Endodermal cell (in vitro differentiated cells): Measurements from ENCODE around the gene EIF2A. TPM values are rescaled to one million over a fixed set of nuclear protein-coding genes. Genes with fewer than 3 reads are reported as not detected.

ENCODE experiments used
- DNase-seq: peaks from one replicate; pipeline ENCODE4 v3.0.0-alpha.2; 2017
- H3K27ac ChIP-seq: 2 replicates; pipeline ENCODE4 v1.5.1; 2013; ENCODE audit warnings: mild to moderate bottlenecking, low read depth, low read length, moderate library complexity
- H3K27me3 ChIP-seq: 2 replicates; pipeline ENCODE4 v1.6.1; 2013; ENCODE audit warnings: mild to moderate bottlenecking, low read length, moderate library complexity; ENCODE audit not compliant: insufficient read depth, control insufficient read depth, poor library complexity, severe bottlenecking
- H3K36me3 ChIP-seq: 2 replicates; pipeline ENCODE4 v1.7.0; 2013; ENCODE audit warnings: mild to moderate bottlenecking, low read length, moderate library complexity; ENCODE audit not compliant: control insufficient read depth, insufficient read depth
- H3K4me1 ChIP-seq: one replicate; pipeline ENCODE4 v1.7.0; 2013; ENCODE audit warnings: low read length; ENCODE audit not compliant: control insufficient read depth, insufficient read depth
- H3K4me3 ChIP-seq: 2 replicates; pipeline ENCODE4 v1.5.1; 2013; ENCODE audit warnings: mild to moderate bottlenecking, low read length, moderate library complexity
- H3K9ac ChIP-seq: 2 replicates; pipeline ENCODE4 v1.6.1; 2013; ENCODE audit warnings: mild to moderate bottlenecking, low read length, moderate library complexity; ENCODE audit not compliant: poor library complexity, severe bottlenecking; ENCODE audit errors: extremely low read depth
- H3K9me3 ChIP-seq: 2 replicates; pipeline ENCODE4 v1.6.1; 2013; ENCODE audit warnings: mild to moderate bottlenecking, low read length, moderate library complexity; ENCODE audit not compliant: control insufficient read depth
- H3K27ac Mint-ChIP-seq: 2 replicates; pipeline ENCODE4 v1.8.0; 2020; ENCODE audit warnings: mixed read lengths
- H3K27me3 Mint-ChIP-seq: 2 replicates; pipeline ENCODE4 v1.8.0; 2021; ENCODE audit warnings: mild to moderate bottlenecking, mixed read lengths; ENCODE audit not compliant: insufficient read depth
- H3K36me3 Mint-ChIP-seq: 2 replicates; pipeline ENCODE4 v1.8.0; 2020; ENCODE audit warnings: low read depth, mixed read lengths
- H3K4me1 Mint-ChIP-seq: 2 replicates; pipeline ENCODE4 v1.8.0; 2020; ENCODE audit warnings: mixed read lengths
- H3K4me3 Mint-ChIP-seq: 2 replicates; pipeline ENCODE4 v1.8.0; 2020; ENCODE audit warnings: mild to moderate bottlenecking, moderate library complexity, mixed read lengths
- H3K9me3 Mint-ChIP-seq: 2 replicates; pipeline ENCODE4 v1.8.0; 2020; ENCODE audit warnings: mild to moderate bottlenecking, mixed read lengths
- CTCF ChIP-seq: fragments of 200-600 bp; sonication (generic); conservative IDR thresholded peaks from 2 replicates; pipeline ENCODE4 v1.5.0; 2021; ENCODE audit warnings: antibody characterized with exemption, mild to moderate bottlenecking
- WGBS, 2 experiments: methylation state at CpG; one replicate each; pipeline versions ENCODE4 v1.1.5 to v1.1.7; 2013; ENCODE audit warnings: missing lambda C conversion rate in 2 of 2, mixed read lengths in 1 of 2; ENCODE audit not compliant: insufficient coverage in 1 of 2, insufficient read length in 1 of 2; 5-methylcytosine and 5-hydroxymethylcytosine counted together
- total RNA-seq, 2 donors: library from RNA; stranded (reverse); fragmentation: NEBNext Ultra II Directional in 1 of 2; extraction: Animal tissue kit (Norgen Biotek cat#: 25700) in 1 of 2; gene quantifications; 2 replicates in 1 of 2; 3 replicates in 1 of 2; pipeline ENCODE4 v1.2.1, GENCODE V29; 2021

EIF2A gene
- total RNA-seq, 2 donors from 2014 or later = 63.5 to 63.7 TPM

GRCh38 chr3:150540297-150540696 lies 6.3 kb upstream of the EIF2A start:
- peaks cover 16% of the 10 kb centered on the region for H3K36me3 Mint-ChIP-seq
- no peak for DNase-seq
- H3K4me1 Mint-ChIP-seq = peaks cover 9% of the 10 kb centered on the region
- no peak overlapping the region for H3K4me3 Mint-ChIP-seq
- H3K27me3 ChIP-seq = no peaks in the 10 kb centered on the region
- no peak overlapping the region for H3K4me3 ChIP-seq
- peaks cover 38% of the 10 kb centered on the region for H3K36me3 ChIP-seq
- H3K9ac ChIP-seq = no peak overlapping the region
- H3K27me3 Mint-ChIP-seq = no peaks in the 10 kb centered on the region
- WGBS, 2 experiments = 98 to 100% methylated on average over 1 to 2 of the region's 2 CpGs
- no peak for TF ChIP-seq CTCF
- H3K4me1 ChIP-seq = no peaks in the 10 kb centered on the region
- no peak overlapping the region for H3K27ac ChIP-seq
- H3K9me3 Mint-ChIP-seq = no peaks in the 10 kb centered on the region
- no peak overlapping the region for H3K27ac Mint-ChIP-seq
- no peaks in the 10 kb centered on the region for H3K9me3 ChIP-seq

- H3K9me3 Mint-ChIP-seq = no peaks in the 10 kb centered on the region
- Histone ChIP-seq H3K27ac (no peak overlapping the region), H3K27me3 (no peaks in the 10 kb centered on the region), H3K4me1 (no peaks in the 10 kb centered on the region), H3K36me3 (peaks cover 38% of the 10 kb centered on the region), H3K9ac (no peak overlapping the region), H3K4me3 (no peak overlapping the region), H3K9me3 (no peaks in the 10 kb centered on the region)
- 83 to 97% methylated on average over 2 to 3 of the region's 3 CpGs for WGBS, 2 experiments
- H3K27me3 Mint-ChIP-seq = no peaks in the 10 kb centered on the region
- no peak for TF ChIP-seq CTCF
- H3K4me3 Mint-ChIP-seq = no peak overlapping the region
- peaks cover 16% of the 10 kb centered on the region for H3K36me3 Mint-ChIP-seq
- peaks cover 10% of the 10 kb centered on the region for H3K4me1 Mint-ChIP-seq
- no peak for DNase-seq
- no peak overlapping the region for H3K27ac Mint-ChIP-seq
These were observed 5.6 kb upstream of the EIF2A start for GRCh38 chr3:150540991-150541390.

- 89 to 90% methylated on average over 3 of the region's 3 CpGs for WGBS, 2 experiments
- no peaks in the 10 kb centered on the region for H3K27me3 Mint-ChIP-seq
- no peak for DNase-seq
- peaks cover 38% of the 10 kb centered on the region for H3K36me3 ChIP-seq
- H3K9me3 Mint-ChIP-seq = no peaks in the 10 kb centered on the region
- no peaks in the 10 kb centered on the region for H3K27me3 ChIP-seq
- no peaks in the 10 kb centered on the region for H3K4me1 ChIP-seq
- H3K9me3 ChIP-seq = no peaks in the 10 kb centered on the region
- H3K9ac ChIP-seq = no peak overlapping the region
- H3K4me1 Mint-ChIP-seq = peaks cover 19% of the 10 kb centered on the region
- H3K27ac Mint-ChIP-seq = no peak overlapping the region
- H3K4me3 Mint-ChIP-seq = no peak overlapping the region
- peaks cover 16% of the 10 kb centered on the region for H3K36me3 Mint-ChIP-seq
- H3K27ac ChIP-seq = no peak overlapping the region
- no peak overlapping the region for H3K4me3 ChIP-seq
- TF ChIP-seq CTCF = no peak
These were observed 3.5 kb upstream of the EIF2A start for GRCh38 chr3:150543128-150543527.
